Measurements from ENCODE around the gene CYP1A2. TPM values are rescaled to one million over a fixed set of nuclear protein-coding genes. Genes with fewer than 3 reads are reported as not detected.

Gene CYP1A2
- polyA plus RNA-seq, 3 donors = not detected

GRCh38 chr15:74798388-74799254 is 50.0 kb downstream of the CYP1A2 start:
- peaks cover 0 to 1% (median 0%) of the 10 kb centered on the region in 3 donors for H3K27me3 Mint-ChIP-seq (ENCODE audit: low read depth in 3 of 3)
- no peak overlapping the region for H3K4me2 ChIP-seq (replicated peaks; ENCODE audit: extremely low read depth, low read length, poor library complexity, severe bottlenecking)

More at GRCh38 chr15:74798388-74799254, 50.0 kb downstream of the CYP1A2 start:
- peak overlapping the region; percentile 64 to 93 for H3K27ac ChIP-seq (ENCODE audit: low read depth in 1 of 2, low read length in 2 of 2)
- peaks cover 65 to 85% of the 10 kb centered on the region in 2 donors for H3K36me3 ChIP-seq (replicated peaks in 1 of 2; ENCODE audit: control insufficient read depth in 1 of 2, insufficient read depth in 2 of 2, low read length in 2 of 2)
- Mint-ChIP-seq H3K4me3 (peak overlapping the region in 1 of 2 donors; percentile 16), H3K9me3 (no peaks in the 10 kb centered on the region), H3K27ac (peak overlapping the region; percentile 93 to 98 (median 96)), H3K36me3 (peaks cover 71 to 86% of the 10 kb centered on the region in 2 donors), H3K4me1 (peaks cover 52% of the 10 kb centered on the region)
- no peak overlapping the region for H2AFZ ChIP-seq (ENCODE audit: insufficient read depth, low read depth, low read length, poor library complexity, severe bottlenecking)
- no peaks in the 10 kb centered on the region for H3K9me3 ChIP-seq (replicated peaks in 1 of 2; ENCODE audit: control insufficient read depth in 1 of 2, insufficient read depth in 1 of 2, low read length in 2 of 2)
- WGBS (ENCODE audit: insufficient coverage) = 75% methylated on average over 19 of the region's 25 CpGs
- no peak for TF ChIP-seq CTCF (IDR thresholded peaks at IDR 0.05)
- intact Hi-C loops (cut with micrococcal nuclease) = loop anchor here (1.0 to 2.0 kb wide), 2 partner anchors 8 to 14 kb away; no protein-coding TSS in a partner anchor
- H3K9ac ChIP-seq (ENCODE audit: insufficient read depth, low read length, poor library complexity, severe bottlenecking) = no peak overlapping the region
- peaks cover 79% of the 10 kb centered on the region for H3K79me2 ChIP-seq (ENCODE audit: insufficient read depth, low read length)
- peaks cover 42 to 63% of the 10 kb centered on the region in 2 donors for H3K4me1 ChIP-seq (ENCODE audit: control insufficient read depth in 1 of 2, insufficient read depth in 2 of 2, low read length in 2 of 2)
- H4K20me1 ChIP-seq (ENCODE audit: insufficient read depth, low read length) = peaks cover 99% of the 10 kb centered on the region
- H3K4me3 ChIP-seq (replicated peaks in 1 of 3; ENCODE audit: low read depth in 2 of 3, low read length in 3 of 3) = no peak overlapping the region
- H3K27me3 ChIP-seq (ENCODE audit: control insufficient read depth in 2 of 2, insufficient read depth in 2 of 2, low read length in 2 of 2) = no peaks in the 10 kb centered on the region
- no peak for DNase-seq

All from CD14-positive monocyte (primary cell).